ENCODE measurements around the gene CDK11A. TPM values are rescaled to one million over a fixed set of nuclear protein-coding genes. Genes with fewer than 3 reads are reported as not detected.
"Not testable (repeated sequence)": the region's sequence is repeated elsewhere in the genome, so short reads cannot be mapped to it uniquely, and the experiment has no call there.

The CDK11A gene
- total RNA-seq, 1 donor from 2014 or later, result 8.1 TPM

GRCh38 chr1:1684031-1684681 is 40.0 kb downstream of the CDK11A start:
- no peak for DNase-seq (ENCODE audit: low read depth, low spot score)

DNA sequence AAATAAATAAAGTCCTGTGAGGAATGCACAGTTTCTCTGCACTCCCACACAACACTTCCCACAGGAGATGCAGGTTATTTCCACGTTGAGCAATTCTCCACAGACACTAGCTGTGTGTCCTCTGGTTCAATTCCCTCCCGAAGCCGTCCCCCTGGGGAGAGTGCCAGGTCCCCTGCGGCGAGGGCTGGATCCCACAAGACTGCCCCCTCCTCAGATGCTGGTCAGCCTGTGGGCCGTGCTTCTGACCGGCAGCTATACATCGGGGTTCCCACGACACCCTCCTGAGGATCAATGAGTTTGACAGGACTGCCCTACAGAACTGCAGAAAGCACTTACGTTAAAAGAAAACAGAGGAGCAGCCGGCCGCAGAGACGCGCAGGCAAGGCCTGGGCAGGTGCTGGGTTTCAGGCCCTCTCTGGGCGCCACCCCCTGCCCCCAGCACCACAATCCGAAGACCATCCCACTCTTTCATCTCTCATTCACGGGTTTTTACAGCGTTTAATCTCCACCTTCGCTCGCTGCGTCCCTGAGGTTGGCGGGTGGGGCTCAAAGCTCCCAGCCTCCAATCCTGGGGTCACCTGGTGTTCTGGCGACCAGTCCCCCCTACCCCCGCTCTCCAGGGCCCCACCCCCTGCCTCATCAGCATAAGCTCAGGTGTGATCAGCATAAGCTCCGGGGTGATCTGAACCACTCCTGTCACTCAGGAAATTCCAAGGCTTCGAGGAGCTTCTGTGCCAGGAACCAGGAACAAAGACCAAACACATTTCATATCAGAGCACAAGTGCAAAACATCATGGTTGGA is 40.9 kb downstream of the CDK11A start:
- DNase-seq (ENCODE audit: low read depth, low spot score), result no peak

GRCh38 chr1:1680912-1681273 is 43.3 kb downstream of the CDK11A start:
- DNase-seq (ENCODE audit: low read depth, low spot score), result no peak

DNA sequence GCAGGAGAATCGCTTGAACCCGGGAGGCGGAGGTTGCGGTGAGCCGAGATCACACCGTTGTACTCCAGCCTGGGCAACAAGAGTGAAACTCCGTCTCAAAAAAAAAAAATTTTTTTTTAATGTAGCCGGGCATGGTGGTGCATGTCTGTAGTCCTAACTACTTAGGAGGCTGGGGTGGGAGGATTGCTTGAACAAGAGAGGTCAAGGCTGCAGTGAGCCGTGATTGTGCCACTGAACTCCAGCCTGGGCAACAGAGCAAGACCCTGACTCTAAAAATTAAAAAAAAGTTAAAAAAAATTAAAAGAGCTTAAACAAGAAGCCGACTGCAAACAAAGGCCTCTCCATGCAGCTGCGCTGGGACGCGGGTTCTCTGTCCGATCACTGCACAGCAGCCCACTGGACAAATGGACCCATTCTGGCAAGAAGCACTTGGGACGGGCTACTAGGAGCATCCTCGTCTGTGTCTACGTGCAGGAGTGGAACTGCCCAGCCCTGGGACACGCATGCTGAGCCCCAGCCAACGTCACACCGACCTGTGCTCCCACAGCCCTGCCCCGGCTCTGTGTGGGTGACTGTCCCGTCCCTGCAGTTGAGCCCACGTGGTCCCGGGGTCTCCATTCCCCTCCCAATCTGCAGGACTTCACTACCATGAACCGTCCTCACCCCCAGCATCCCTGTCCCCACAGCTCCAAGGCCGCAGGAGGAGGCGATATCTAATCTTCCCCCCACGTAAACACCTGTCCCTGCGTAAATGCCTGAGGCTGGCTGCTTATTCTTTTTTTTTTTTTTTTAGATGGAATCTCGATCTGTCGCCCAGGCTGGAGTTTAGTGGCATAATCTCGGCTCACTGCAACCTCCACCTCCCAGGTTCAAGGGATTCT is 43.9 kb downstream of the CDK11A start:
- DNase-seq (ENCODE audit: low read depth, low spot score), result no peak

- DNase-seq (ENCODE audit: low read depth, low spot score), result no peak
Observed at GRCh38 chr1:1678581-1679380, 45.4 kb downstream of the CDK11A start.

DNA sequence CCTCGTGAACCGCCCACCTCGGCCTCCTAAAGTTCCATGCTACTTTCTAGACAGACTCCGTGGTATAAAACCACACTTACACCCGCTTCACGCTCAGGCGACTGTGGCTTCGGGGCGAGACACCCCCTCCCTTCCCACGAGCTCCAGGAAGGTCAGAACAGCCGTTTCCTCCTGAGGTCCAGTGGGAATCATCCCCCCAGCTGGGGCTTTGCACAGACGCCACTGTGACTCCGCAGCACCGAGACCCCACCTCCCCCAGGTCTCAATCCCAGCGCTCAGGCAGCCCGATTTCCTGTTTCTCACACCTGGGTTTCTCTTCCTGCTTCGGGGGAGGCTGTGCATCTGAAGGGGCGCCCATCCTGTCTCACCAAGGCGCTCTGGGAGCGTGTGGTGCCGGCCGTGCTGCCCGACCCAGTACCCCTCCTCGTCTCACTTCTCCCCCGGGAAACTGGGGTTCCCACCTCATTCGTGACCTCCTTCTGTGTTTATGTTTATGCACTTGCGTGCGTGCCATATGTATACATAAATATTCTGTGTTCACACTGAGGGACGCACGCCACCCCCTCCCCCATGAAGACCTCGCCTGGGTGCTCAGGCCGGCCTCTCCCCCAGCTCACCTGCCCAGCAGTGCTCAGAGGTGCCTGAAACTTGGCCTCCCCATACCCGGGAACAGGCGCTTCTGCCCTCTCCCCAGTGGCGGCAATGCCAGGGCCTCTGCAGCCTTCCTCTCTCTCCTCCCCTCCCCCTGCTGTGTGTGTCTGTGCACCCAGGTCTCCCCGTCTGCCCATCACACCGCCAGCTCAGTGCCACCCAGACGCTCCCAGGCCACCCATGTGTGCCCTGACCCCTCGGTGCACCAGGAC is 46.2 kb downstream of the CDK11A start:
- no peak for DNase-seq (ENCODE audit: low read depth, low spot score)

- DNase-seq (ENCODE audit: low read depth, low spot score), result not testable (repeated sequence)
Observed at GRCh38 chr1:1676087-1676486, 48.1 kb downstream of the CDK11A start.

- not testable (repeated sequence) for DNase-seq (ENCODE audit: low read depth, low spot score)
Observed at GRCh38 chr1:1675218-1675617, 48.9 kb downstream of the CDK11A start.

DNA sequence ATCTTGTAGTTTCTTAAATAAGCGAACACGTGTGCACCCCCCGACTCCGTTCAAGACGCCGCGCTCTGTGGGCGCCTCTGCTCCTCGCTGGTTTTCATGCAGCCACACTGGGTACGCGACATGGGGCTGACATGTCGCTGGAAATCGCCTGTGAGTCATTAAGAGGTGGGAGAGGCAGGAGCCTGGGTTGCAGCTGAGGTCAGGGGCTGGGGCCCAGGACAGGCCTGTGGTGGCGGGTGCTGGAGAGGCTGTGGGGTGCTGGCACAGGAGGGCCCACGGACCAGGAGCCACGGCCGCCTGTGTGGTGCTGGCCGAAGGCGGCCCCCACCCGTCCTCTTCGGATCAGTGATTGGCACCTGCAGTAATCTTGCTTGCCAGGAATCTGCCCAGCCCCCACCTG is 49.4 kb downstream of the CDK11A start:
- DNase-seq (ENCODE audit: low read depth, low spot score), result not testable (repeated sequence)

DNA sequence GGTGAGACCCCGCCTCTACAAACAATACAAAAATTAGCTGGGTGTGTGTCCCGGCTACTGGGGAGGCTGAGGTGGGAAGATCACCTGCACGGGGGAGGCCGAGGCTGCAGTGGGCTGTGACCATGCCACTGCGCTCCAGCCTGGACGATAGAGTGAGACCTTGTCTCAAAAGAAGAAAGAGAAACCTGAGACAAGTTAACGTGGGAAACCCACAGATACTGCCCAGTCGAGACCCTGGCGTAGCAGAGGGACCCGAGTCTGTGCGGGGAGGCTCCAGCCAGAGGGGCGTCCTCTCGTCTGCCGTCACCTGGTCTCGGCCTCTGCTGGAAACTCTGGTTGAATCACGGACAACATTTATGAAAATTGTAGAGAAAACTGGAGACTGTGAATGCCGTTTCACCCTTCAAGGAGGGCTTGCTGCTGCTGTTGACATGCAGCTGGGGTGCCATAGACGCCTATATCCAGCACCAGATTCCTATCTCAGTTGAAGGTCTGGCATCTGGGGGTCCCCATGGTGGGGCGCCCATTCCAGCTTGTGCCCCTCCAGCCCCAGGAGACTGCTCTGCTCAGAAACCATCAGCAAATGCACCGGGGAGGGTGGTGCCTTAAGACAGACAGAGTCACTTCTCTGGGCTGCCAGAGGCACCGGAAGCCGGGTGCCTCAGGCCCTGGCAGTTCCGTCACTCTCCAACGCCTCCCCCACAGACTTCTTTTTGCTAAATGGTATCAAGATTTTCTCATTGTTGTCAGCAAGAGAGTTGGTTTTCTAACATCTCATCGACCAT is 51.8 kb downstream of the CDK11A start:
- DNase-seq (ENCODE audit: low read depth, low spot score), result no peak

DNA sequence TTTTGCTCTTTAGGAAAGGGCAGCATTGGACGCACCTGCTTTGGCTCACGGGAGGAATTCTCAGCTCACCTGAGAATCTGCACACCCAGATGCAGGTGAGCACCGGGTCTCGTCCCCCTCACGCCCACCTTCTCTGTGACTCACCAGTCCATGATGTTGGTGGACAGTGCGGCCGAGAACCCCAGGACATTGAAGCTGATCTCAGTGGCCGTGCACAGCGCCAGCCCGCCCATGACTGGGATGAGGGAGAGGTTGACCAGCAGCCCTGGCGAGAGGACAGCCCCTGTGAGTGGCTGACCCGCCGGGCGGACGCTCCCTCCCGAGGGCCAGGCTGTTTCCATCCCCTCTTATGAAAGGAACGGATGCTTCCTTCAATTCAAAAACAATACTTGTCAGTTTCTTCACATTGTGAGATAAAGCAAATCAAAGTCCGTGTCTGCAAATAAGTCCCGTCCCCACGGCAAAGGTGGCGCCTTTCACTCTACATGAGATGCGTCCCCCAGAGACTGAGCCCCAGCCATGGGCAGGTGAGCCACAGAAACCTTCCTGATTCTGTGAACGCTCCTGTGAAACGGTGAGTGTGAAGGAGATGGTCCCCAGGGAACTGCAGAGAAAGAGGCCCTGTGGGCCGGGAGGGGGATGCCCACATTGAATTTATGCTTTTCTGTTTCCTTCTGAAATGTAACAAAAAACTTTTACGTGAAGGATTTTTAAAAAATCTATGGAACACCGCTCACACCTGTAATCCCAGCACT is 52.6 kb downstream of the CDK11A start:
- no peak for DNase-seq (ENCODE audit: low read depth, low spot score)

DNA sequence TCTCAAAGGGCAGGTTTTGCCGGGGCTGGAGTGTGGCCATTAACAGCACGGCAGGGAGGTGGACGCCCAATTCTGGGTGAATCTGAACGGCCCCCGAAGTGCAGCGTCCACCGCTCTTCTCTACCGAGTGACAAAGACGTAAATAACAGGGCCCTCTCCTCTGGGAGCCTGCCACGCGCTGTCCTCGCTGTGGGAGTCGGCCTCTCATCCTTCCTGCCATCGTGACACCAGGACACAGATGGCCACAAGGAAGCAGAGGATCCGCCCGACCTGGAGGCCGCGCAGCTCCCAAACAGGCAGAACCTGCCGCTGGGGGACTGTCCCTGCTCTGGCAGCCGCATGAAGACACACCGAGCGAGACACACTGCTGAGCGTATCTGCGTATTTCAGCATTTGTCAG is 53.3 kb downstream of the CDK11A start:
- DNase-seq (ENCODE audit: low read depth, low spot score), result no peak

- no peak for DNase-seq (ENCODE audit: low read depth, low spot score)
Observed at GRCh38 chr1:1669468-1670440, 54.4 kb downstream of the CDK11A start.

DNA sequence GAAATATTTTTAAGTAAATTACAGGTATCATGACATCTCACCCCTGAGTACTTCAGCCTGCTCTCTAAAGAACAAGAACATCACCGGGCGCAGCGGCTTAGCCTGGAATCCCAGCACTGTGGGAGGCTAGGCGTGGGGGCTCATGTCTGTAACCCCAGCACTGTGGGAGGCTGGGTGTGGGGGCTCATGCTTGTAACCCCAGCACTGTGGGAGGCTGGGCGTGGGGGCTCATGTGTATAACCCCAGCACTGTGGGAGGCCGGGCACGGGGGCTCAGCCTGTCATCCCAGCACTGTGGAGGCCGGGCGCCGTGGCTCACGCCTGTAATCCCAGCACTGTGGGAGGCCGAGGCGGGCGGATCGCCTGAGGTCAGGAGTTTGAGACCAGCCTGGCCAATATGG is 57.6 kb downstream of the CDK11A start:
- no peak for DNase-seq (ENCODE audit: low read depth, low spot score)

DNA sequence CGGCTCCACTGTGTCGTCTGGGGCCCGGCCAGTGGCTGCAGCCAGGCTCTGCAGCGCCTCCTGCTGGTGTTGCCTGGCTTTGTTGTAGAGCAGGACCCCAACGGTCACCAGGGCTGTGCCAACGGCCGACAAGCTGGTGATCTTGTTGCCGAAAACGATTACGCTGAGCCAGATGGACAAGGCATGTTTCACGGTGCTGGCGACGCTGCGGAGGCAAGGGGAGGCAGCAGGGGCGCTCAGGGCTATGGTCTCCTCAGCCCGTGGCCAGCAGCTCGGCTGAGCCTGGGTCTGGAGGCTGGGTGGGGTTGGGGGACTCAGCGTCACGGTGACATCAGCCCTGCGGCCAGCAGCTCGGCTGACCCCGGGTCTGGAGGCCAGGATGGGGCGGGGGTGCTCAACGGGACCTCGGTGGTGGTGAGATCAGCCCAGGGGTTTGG is 58.3 kb downstream of the CDK11A start:
- DNase-seq (ENCODE audit: low read depth, low spot score), result no peak

DNA sequence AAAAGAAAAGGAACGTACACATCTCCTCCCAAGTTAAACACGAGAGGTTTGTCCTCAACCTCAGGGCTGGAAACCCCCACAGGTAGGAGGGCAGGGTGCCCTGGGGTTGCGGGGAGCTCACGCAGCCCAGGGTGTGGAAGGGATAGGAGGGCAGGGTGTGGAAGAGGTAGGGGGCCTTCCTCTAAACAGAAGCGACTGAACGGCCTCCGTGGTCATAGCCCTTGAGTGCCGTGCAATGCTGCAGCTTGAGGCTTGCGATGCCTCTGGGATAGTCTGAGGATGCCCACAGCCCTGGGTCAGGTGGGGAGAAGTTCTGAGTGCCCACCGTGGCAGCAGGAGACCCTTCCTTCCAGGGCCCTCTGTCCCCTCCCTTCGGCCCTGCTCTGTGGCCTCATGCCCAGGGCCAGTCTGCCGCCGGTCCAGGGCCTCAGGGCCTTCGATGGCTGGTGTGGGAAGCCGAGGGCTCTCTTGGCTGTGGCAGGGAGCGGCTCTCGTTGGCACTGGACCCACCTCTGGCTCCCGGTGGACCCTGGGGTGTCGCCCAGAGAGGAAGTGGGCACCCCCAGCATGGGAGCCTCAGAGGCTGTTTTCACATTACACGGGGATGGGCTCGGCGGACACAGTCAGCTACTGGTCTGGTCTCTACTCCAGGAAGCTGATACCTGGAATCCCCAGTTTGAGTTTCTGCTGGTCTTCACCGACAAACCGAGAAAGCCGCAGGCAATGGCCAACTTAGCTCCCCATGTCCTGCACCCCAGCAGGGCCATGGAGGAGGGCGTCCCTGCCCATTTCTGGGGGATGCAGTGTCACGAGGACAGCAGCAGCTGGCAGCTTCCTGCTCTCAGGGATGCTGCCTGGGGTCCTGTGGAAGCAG is 59.0 kb downstream of the CDK11A start:
- no peak for DNase-seq (ENCODE audit: low read depth, low spot score)

DNA sequence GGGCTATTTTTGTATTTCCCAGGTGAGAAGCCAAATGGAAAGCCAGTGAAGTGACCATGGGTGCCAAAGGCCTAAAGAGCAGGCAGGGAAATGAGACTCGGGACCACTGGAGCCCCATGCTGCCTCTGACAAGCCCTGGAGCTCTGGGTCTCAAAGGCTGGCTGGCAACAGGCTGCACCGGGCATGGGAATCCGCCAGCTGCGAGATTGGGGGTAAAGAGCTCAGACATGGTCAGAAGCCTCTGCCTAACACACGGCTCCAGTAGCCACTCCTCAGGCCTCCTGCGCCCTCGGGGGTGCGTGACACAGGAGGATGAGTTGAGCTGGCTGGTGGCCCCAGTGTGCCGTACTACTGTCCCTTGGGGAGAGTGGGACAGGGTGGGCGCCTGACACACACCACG is 59.8 kb downstream of the CDK11A start:
- not testable (repeated sequence) for DNase-seq (ENCODE audit: low read depth, low spot score)
